NCI-H2196 (cell line): ENCODE results near the gene KAT6B.

ENCODE experiments used
- DNase-seq: peaks from one replicate; lab custom pipeline; 2025; ENCODE audit not compliant: unreplicated experiment; lab: John Stamatoyannopoulos, UW

Gene KAT6B

GRCh38 chr10:75008952-75009351 is 182.6 kb downstream of the KAT6B start:
- no peak for DNase-seq

- no peak for DNase-seq
These were observed 183.0 kb downstream of the KAT6B start for GRCh38 chr10:75009426-75009825.

DNA sequence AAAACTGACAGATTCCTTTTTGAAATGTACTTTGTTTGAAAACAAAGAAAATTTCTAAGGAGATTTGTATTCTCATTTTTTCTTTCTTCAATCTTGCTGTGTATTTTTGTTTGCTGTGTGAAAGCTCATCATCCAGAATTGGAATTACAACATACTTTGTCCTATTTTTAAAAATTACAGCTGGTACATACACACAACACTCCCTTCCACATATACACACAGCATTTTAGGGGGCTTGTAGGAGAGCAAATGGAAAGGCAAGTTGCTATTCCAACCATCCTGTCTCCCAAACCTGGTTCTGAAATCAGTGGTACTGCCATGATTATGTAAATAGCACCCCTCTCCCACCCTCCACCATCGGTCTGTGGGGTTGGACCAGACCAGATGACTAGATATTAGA is 184.0 kb downstream of the KAT6B start:
- DNase-seq = no peak

- DNase-seq = no peak
These were observed 184.8 kb downstream of the KAT6B start for GRCh38 chr10:75011221-75011620.

DNA sequence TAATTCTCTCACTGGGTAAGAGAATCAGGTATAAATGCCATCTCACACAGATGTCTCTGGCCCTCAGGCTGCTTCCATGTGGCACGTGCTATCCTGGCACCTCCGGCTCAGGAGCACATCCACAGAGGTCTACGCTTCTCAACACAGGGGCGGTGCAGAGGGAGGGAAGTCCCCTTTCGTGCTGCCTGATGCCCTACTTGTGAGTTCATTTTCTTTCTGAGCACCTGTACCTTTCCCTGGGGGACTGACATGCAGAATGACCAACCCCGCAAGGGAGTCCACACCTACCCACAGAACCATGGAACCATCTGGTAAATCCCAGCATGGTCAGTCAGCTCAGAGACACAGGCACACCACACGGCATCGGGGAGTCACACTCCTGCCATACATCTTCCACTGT is 186.1 kb downstream of the KAT6B start:
- DNase-seq = no peak

DNA sequence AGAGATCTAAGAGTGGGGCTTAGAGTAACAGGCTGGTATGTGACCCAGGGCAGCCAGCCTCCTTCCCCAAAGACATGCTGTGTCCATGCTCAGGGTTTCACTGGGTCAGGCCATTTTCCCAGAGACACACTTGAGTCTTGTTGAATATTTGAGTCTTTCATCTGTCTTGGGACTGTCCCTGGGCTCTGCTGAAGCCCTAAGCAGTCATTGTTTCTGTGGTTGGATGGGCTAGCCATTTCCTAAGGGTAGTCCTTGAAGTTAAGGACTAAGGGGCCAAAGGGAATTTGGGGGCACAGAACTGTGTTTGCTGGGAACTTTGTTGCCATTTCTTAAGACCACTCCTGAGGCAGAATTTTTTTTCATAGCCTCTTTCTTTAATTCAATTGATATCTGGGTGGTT is 186.6 kb downstream of the KAT6B start:
- DNase-seq = no peak

DNA sequence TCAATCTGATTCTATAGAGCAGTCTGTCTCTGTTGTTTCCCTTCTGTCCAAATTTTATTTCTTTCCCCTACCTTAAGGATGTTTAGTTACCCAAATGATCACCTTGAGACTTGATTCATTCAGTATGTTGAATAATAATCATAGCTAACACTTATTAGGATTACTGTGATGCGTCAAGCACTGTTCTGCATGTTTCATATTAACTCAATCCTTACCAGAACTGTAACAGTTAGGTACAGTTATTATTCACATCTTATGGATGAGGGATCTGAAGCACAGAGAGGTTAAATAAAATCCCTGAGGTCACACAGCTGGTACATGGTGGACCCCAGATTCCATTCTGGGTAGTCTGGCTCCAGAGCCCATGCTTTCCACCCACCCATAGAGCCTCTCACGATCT is 187.1 kb downstream of the KAT6B start:
- no peak for DNase-seq

GRCh38 chr10:75014516-75015230 is 188.3 kb downstream of the KAT6B start:
- DNase-seq = no peak

DNA sequence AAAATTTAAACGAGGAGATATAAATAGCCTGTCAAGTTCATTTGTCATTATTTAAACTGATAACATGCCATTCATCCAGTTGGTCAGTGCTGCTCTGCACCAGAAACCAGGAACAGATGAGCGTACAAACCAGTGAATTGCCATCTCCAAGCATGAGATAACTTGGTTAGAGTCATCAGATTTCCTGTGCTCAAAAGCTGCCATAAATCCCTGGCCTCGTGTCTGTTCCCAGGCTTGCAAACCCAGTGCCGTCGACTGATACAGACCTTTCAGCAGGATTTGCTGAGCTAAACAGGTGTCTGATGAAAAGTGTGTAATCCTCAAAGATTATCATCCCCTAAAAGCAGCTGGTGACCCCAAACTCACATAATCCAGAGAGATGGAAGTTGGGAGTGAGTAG is 189.0 kb downstream of the KAT6B start:
- no peak for DNase-seq

- DNase-seq = no peak
These were observed 189.9 kb downstream of the KAT6B start for GRCh38 chr10:75016325-75016724.

GRCh38 chr10:75018251-75018650 is 191.9 kb downstream of the KAT6B start:
- no peak for DNase-seq

DNA sequence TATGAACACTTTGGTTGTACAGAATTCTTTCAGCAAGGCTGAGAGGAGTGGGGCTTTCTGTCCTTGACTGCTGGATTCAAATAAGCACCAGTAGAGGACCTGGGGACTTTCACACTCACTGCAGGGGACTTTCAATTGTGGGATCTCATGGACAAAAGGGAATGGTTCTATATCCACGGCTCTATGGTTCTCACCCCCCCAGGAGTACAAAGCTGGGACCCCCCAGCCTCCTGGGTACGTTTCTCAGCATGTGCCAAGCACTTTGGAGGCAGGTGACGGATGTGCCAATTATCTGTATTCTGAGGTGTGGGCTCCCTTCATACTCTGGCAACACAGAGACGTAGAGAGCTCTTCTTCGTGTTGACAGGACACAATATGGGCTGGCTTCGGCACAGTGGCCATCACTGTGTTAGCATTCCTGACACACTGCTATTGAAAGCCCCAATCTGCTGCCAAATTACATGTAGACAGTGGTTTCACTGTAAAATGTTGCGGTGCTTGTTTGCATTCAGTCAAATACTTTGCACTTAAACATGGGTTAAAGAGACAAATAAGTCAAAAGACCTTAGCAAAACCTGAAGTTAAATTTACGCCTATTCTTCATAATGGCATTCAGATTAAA is 192.4 kb downstream of the KAT6B start:
- DNase-seq = no peak

- peak; percentile 49 for DNase-seq
These were observed 193.0 kb downstream of the KAT6B start for GRCh38 chr10:75019370-75019769.

GRCh38 chr10:75020168-75020567 is 193.8 kb downstream of the KAT6B start:
- no peak for DNase-seq

DNA sequence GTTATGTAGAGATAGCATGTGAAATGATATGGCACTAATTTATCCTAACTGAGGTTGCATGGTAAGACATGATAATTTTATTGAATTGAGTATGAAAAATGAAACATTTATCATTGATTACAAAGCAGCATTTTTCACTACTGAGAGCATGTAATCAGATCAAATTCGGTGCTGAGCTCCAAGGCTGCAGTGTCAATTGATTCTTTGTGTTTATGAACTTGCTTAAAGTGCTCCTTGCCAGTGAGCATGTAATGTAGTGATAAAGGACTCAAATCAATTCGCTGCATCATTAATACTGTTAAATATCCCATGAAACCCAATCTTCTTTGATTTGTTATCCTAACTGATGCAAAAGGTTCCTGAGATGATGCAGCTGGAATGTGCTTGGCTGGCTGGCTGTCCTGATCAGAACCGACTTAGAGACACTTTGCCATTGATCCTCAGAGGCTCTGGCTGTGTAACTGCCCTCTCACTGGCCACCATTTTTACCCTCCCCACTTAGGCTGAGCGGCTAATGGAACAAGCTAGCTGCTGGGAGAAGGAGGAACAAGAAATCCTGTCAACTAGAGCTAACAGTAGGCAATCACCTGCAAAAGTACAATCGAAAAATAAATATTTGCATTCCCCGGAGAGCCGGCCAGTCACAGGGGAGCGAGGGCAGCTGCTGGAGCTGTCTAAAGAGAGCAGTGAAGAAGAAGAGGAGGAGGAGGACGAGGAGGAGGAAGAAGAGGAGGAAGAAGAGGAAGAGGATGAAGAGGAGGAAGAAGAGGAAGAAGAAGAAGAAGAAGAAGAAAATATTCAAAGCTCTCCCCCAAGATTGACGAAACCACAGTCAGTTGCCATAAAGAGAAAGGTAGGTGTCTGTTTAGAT is 195.2 kb downstream of the KAT6B start:
- DNase-seq = peak; percentile 62

GRCh38 chr10:75023074-75023473 is 196.7 kb downstream of the KAT6B start:
- no peak for DNase-seq

GRCh38 chr10:75024971-75025523 is 198.6 kb downstream of the KAT6B start:
- peak; percentile 70 for DNase-seq

DNA sequence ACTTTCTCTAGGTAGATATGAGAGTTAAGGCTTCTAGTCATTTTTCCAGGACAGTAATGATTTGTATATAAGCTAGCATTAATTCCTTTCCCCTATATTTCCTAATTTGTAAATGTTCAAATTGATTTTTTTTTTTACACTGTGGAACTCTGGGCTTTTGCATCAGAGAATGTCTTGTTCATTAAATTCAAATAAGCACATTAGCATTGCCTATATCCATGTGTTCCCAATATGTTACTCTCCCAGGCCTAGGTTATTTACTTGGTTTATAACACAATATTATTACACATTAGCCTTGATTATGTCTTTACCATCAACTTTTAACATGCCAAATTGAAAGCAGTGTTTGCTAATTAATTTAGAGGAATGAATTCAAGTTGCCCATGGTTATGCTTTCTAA is 201.6 kb downstream of the KAT6B start:
- no peak for DNase-seq

GRCh38 chr10:75028748-75029147 is 202.3 kb downstream of the KAT6B start:
- DNase-seq = no peak

DNA sequence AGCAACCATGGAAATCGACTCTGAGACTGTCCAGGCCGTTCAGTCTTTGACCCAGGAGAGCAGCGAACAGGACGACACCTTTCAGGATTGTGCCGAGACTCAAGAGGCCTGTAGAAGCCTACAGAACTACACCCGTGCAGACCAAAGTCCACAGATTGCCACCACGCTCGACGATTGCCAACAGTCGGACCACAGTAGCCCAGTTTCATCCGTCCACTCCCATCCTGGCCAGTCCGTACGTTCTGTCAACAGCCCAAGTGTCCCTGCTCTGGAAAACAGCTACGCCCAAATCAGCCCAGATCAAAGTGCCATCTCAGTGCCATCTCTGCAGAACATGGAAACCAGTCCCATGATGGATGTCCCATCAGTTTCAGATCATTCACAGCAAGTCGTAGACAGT is 203.0 kb downstream of the KAT6B start:
- no peak for DNase-seq

DNA sequence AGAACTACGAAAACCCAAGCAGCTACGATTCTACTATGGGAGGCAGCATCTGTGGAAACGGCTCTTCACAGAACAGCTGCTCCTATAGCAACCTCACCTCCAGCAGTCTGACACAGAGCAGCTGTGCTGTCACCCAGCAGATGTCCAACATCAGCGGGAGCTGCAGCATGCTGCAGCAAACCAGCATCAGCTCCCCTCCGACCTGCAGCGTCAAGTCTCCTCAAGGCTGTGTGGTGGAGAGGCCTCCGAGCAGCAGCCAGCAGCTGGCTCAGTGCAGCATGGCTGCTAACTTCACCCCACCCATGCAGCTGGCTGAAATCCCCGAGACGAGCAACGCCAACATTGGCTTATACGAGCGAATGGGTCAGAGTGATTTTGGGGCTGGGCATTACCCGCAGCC is 203.5 kb downstream of the KAT6B start:
- no peak for DNase-seq

DNA sequence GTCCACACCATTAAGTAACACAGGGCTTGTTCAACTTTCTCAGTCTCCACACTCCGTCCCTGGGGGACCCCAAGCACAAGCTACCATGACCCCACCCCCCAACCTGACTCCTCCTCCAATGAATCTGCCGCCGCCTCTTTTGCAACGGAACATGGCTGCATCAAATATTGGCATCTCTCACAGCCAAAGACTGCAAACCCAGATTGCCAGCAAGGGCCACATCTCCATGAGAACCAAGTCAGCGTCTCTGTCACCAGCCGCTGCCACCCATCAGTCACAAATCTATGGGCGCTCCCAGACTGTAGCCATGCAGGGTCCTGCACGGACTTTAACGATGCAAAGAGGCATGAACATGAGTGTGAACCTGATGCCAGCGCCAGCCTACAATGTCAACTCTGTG is 204.0 kb downstream of the KAT6B start:
- DNase-seq = no peak
